A673 (cell line): ENCODE measurements around the gene INPPL1. TPM values are rescaled to one million over a fixed set of nuclear protein-coding genes. Genes with fewer than 3 reads are reported as not detected.

ENCODE experiments used
- BruUV-seq: library from RNA; stranded (reverse); fragments of 400-500 nt; replicated peaks from 2 replicates; lab custom pipeline; 2021; lab: Mats Ljungman, UMichigan
- CTCF ChIA-PET: fragments of 300-600 bp; sonication (Branson Sonifier 250); formaldehyde crosslinking; loops from one replicate; lab custom pipeline; 2022; ENCODE audit warnings: antibody characterized with exemption; lab: Charles Lee
- POLR2A ChIA-PET: fragments of 300-600 bp; sonication (Branson Sonifier 250); formaldehyde crosslinking; loops from one replicate; lab custom pipeline; 2022; ENCODE audit warnings: antibody characterized with exemption; ENCODE audit not compliant: low non-redundant PET; lab: Charles Lee
- DNase-seq: peaks from one replicate; pipeline ENCODE4 v3.0.0-alpha.2; 2015; ENCODE audit warnings: low spot score
- H3K27ac ChIP-seq: fragments of 200-600 bp; sonication (generic); 2 replicates; pipeline ENCODE4 v1.5.1; 2016; ENCODE audit warnings: mixed run types, low read depth, mild to moderate bottlenecking, mixed read lengths, antibody characterized with exemption, low read length; ENCODE audit not compliant: poor library complexity, severe bottlenecking
- H3K27me3 ChIP-seq: fragments of 200-600 bp; sonication (generic); replicated peaks from 2 replicates; pipeline ENCODE4 v1.6.1; 2017; ENCODE audit warnings: mixed run types, low read depth, mild to moderate bottlenecking, mixed read lengths, antibody characterized with exemption, low read length; ENCODE audit not compliant: insufficient read depth, poor library complexity
- H3K36me3 ChIP-seq: fragments of 200-600 bp; sonication (generic); 2 replicates; pipeline ENCODE4 v1.6.1; 2016; ENCODE audit warnings: mixed run types, mild to moderate bottlenecking, mixed read lengths, antibody characterized with exemption, low read length; ENCODE audit not compliant: insufficient read depth, poor library complexity, severe bottlenecking
- H3K4me1 ChIP-seq: fragments of 200-600 bp; sonication (generic); 2 replicates; pipeline ENCODE4 v1.6.1; 2017; ENCODE audit warnings: mixed run types, mild to moderate bottlenecking, mixed read lengths, antibody characterized with exemption, low read length; ENCODE audit not compliant: insufficient read depth, poor library complexity, severe bottlenecking
- H3K4me3 ChIP-seq: fragments of 200-600 bp; sonication (generic); 2 replicates; pipeline ENCODE4 v1.5.1; 2016; ENCODE audit warnings: low read depth, mixed run types, mild to moderate bottlenecking, mixed read lengths, low read length; ENCODE audit not compliant: poor library complexity, severe bottlenecking
- H3K9me3 ChIP-seq: fragments of 200-600 bp; sonication (generic); 2 replicates; pipeline ENCODE4 v1.6.1; 2016; ENCODE audit warnings: mixed run types, low read depth, mild to moderate bottlenecking, mixed read lengths, antibody characterized with exemption, low read length; ENCODE audit not compliant: poor library complexity, severe bottlenecking
- CTCF ChIP-seq: fragments of 300-800, 200-600 bp; sonication (generic); conservative IDR thresholded peaks from 2 replicates; pipeline ENCODE4 v1.5.1; 2017; ENCODE audit warnings: low read depth, mild to moderate bottlenecking, antibody characterized with exemption, low read length, moderate library complexity, mixed read lengths
- EZH2 ChIP-seq: fragments of 200-600 bp; sonication (generic); IDR thresholded peaks from 2 replicates; pipeline ENCODE4 v1.6.1; 2017; ENCODE audit warnings: borderline replicate concordance, low read depth, mild to moderate bottlenecking, mixed read lengths, antibody characterized with exemption, low read length; ENCODE audit not compliant: poor library complexity, severe bottlenecking
- intact Hi-C: fragments of 100-400 bp; cut with micrococcal nuclease; formaldehyde crosslinking; loops from one replicate; pipeline ENCODE4 v1.10.0; 2022; ENCODE audit not compliant: unreplicated experiment
- total RNA-seq: library from RNA; stranded (reverse); gene quantifications from 2 replicates; pipeline ENCODE4 v1.2.3, GENCODE V29; 2021

The INPPL1 gene
- total RNA-seq, 1 experiment from 2014 or later = 104 TPM

DNA sequence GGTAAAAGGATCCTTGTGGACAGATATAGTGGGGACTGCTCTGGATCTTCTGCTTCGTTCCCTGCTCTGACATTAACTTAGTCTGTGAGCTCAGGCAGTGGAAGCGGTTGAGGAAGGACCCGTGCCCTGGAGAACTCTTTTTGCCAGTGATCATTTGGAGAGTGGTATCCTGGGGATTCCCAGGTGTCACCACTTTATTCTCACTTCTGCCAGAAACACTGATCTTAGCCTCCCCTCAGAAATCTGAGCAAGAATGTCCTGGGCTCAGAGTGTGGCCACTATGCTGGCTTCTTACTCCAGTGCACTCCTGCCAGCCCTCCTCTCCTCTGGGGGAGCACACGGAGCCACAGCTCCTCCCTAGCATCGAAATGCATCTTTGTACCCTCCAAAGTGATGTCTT, 27.0 kb downstream of the INPPL1 start:
- TF ChIP-seq EZH2 (no peak), CTCF (no peak)
- peaks cover 53% of the 10 kb centered on the region for H3K27me3 ChIP-seq
- no peak overlapping the region for H3K27ac ChIP-seq
- intact Hi-C loops = no loop called here
- BruUV-seq = no TSS peak
- no peaks in the 10 kb centered on the region for H3K36me3 ChIP-seq
- ChIA-PET CTCF (no interaction called here), POLR2A (no interaction called here)
- H3K4me1 ChIP-seq = no peaks in the 10 kb centered on the region
- no peak for DNase-seq
- H3K9me3 ChIP-seq = no peaks in the 10 kb centered on the region
- H3K4me3 ChIP-seq = no peak overlapping the region

- intact Hi-C loops = no loop called here
- TF ChIP-seq CTCF = no peak
- no peak for TF ChIP-seq EZH2
- BruUV-seq = no TSS peak
- Histone ChIP-seq H3K9me3 (no peaks in the 10 kb centered on the region), H3K27ac (no peak overlapping the region), H3K4me1 (no peaks in the 10 kb centered on the region), H3K4me3 (no peak overlapping the region), H3K36me3 (no peaks in the 10 kb centered on the region), H3K27me3 (peaks cover 38% of the 10 kb centered on the region)
- ChIA-PET POLR2A (no interaction called here), CTCF (no interaction called here)
- no peak for DNase-seq
Observed at GRCh38 chr11:72253392-72253791, 28.8 kb downstream of the INPPL1 start.

DNA sequence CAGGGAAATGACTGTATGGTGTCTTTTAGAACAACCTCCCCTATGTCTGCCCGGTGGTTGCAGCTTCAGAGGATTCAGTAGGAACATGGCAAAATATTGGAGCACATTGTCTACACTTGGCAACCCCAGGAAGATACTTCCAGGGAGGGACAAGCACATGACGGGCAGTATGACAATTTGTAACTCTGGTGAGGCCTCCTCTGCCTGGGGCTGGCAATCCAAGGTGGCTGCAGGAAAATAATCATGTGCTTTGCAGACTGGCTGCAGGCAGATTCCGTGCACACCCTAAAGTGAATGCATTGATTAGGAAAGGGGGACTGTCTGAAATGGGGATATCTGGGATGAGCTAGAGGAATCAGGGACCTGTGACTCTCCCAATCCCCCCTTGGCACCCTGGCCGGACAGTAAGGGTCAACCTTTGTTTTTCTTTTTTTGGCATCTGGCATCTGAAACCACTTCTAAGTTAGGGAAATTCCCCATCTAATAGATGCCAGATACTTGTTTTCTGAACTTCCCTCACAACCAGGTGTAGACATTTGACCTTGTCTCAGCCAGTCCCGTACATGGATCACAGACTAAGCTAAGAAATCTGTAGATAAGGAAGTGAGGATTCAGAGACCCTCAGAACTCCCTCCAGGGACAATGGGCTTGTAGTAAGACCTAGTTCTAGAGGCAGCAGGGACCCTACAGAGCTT, 29.9 kb downstream of the INPPL1 start:
- BruUV-seq = no TSS peak

More for the DNA sequence above, 29.9 kb downstream of the INPPL1 start:
- intact Hi-C loops = no loop called here
- Histone ChIP-seq H3K36me3 (no peaks in the 10 kb centered on the region), H3K9me3 (no peaks in the 10 kb centered on the region), H3K27ac (no peak overlapping the region), H3K4me1 (no peaks in the 10 kb centered on the region), H3K4me3 (no peak overlapping the region), H3K27me3 (peaks cover 36% of the 10 kb centered on the region)
- no peak for TF ChIP-seq EZH2
- no peak for TF ChIP-seq CTCF
- ChIA-PET CTCF (no interaction called here), POLR2A (no interaction called here)
- no peak for DNase-seq
